Suppressor macrophage (primary cell): Measurements from ENCODE around the gene CC2D1A.
A peak's percentile ranks its signal among the peaks of the same experiment; 100 is the strongest.
"Not testable (repeated sequence)": the region's sequence is repeated elsewhere in the genome, so short reads cannot be mapped to it uniquely, and the experiment has no call there.

Experiments
- DNase-seq, 4 experiments: peaks; one replicate each; pipeline ENCODE4 v3.0.0-alpha.2; 2020 to 2022

Gene CC2D1A

GRCh38 chr19:13908674-13909073 is 2.7 kb downstream of the CC2D1A start:
- no peak for DNase-seq

- no peak for DNase-seq
Observed at GRCh38 chr19:13909430-13909829, 3.4 kb downstream of the CC2D1A start.

DNA sequence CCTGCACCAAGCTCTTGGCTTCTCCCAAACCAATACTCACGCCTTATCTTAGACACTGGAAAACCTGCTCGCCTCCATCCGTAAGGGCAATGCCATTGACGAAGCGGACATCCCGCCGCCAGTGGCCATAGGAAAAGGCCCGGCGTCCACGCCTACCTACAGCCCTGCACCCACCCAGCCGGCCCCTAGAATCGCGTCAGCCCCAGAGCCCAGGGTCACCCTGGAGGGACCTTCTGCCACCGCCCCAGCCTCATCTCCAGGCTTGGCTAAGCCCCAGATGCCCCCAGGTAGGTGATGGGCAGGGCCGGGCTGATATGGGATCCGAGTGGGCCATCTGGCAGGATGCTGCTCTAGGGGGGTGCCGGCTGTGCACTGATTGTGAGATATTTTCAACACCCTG is 7.4 kb downstream of the CC2D1A start:
- no peak for DNase-seq

GRCh38 chr19:13914777-13915176 is 8.8 kb downstream of the CC2D1A start:
- DNase-seq, result no peak

GRCh38 chr19:13917888-13918406 is 11.9 kb downstream of the CC2D1A start:
- DNase-seq, result no peak

DNA sequence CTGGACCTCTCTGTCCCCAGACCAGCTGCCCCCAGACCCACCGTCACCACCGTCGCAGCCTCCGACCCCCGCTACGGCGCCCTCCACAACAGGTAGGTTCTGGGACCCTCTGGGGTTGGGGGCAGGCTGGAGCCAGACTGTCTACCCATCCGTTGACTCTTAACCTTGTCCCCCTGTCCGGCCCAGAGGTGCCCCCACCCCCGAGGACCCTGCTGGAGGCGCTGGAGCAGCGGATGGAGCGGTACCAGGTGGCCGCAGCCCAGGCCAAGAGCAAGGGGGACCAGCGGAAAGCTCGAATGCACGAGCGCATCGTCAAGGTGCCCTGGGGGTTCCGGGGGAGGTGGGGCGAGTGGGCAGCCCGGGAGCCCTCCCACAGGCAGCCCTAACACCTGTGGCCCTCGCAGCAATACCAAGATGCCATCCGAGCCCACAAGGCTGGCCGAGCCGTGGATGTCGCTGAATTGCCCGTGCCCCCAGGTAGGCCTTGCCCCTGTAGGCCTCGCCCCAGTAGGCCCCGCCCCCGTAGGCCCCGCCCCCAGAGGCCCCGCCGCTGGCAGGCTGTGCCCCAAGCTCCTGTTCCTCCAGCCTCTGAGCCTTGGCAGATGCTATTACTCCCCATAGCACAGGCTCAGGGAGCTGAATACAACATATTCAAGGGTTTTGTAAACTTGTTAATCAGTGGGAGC is 12.9 kb downstream of the CC2D1A start:
- no peak for DNase-seq

DNA sequence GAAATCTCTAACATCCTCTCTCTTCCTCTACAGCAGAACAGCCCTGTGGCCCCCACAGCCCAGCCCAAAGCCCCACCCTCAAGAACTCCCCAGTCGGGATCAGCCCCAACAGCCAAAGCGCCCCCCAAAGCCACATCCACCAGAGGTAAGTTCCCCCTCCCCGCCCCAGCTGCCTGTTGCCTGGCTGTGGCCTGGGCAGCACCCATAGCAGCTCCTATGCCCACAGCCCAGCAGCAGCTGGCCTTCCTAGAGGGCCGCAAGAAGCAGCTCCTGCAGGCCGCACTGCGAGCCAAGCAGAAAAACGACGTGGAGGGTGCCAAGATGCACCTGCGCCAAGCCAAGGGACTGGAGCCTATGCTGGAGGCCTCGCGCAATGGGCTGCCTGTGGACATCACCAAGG is 14.5 kb downstream of the CC2D1A start:
- no peak for DNase-seq

DNA sequence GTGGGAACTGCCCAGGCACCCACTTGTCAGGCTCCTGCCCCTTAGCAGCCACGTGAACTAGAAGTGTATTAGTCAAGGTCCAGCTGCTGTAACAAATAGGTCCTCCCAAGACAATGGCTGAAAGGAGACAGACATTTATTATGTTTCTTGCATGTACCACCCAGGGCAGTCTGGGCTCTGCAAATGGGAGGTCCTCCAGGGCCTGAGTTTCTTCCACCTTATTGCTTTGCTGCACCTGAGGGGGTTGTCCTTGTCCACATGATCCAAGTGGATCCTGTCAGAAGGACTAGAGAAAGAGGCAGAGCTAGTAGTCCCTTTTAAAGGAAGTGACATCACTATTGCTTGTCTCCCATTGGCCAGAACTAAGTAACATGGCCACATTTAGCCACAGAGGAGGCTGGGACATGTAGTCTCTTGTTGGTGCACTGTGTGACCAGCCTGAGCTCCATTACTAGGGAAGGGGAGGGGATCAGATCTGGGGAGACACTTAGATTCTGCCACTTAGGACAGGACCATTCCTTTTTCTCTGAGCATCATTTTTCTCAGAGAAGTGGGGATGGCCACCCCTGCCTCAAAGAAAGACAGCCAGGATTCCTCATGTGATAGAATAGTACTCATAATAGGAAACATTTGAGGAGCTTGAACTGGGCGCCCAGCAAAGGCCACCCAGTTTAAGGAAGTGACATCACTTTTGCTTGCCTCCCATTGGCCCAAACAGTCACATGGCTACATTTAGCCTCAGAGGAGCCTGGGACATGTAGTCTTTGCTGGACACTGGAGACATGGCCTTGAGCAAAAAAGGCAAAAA is 15.1 kb downstream of the CC2D1A start:
- peak; percentile 16 to 50 (median 42) for DNase-seq

DNA sequence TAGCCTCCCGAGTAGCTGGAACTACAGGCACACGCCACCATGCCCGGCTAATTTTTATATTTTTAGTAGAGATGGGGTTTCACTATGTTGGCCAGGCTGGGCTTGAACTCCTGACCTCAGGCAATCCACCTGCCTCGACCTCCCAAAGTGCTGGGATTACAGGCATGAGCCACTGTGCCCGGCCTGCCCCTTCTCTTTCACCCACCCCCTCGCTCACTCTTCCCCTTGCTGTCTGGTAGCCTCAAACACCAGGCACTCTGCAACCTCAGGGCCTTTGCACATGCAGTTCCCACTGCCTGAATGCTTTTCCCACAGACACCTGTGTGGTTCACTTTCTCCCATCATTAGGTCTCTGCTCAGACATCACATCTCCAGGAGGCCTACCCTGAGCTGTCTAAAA is 16.1 kb downstream of the CC2D1A start:
- not testable (repeated sequence) for DNase-seq

- DNase-seq, result no peak
Observed at GRCh38 chr19:13923194-13923987, 17.4 kb downstream of the CC2D1A start.

GRCh38 chr19:13926010-13926409 is 20.0 kb downstream of the CC2D1A start:
- no peak for DNase-seq

- peak in 1 of 4 experiments; percentile 18 for DNase-seq
Observed at GRCh38 chr19:13926715-13927114, 20.7 kb downstream of the CC2D1A start.

GRCh38 chr19:13929340-13929739 is 23.3 kb downstream of the CC2D1A start:
- DNase-seq, result no peak

DNA sequence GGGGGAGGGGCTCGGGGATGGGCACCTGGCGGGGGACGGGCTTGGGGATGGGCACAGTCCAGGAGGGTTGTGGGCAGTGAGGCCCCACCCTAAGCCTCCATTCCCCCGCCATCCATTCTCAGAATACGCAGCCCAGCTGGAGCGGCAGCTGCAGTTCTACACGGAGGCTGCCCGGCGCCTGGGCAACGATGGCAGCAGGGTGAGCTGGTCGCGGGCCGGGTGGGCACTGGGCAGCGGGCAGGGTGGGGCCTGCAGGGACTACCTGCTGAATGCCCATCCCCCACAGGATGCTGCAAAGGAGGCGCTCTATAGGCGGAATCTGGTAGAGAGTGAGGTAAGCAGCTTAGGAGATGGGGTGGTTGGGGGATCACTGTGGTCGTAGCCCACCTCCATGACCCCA is 24.0 kb downstream of the CC2D1A start:
- no peak for DNase-seq

- DNase-seq, result no peak
Observed at GRCh38 chr19:13930402-13930801, 24.4 kb downstream of the CC2D1A start.

GRCh38 chr19:13931391-13932148 is 25.6 kb downstream of the CC2D1A start:
- DNase-seq, result no peak

- no peak for DNase-seq
Observed at GRCh38 chr19:13932149-13932637, 26.2 kb downstream of the CC2D1A start.

DNA sequence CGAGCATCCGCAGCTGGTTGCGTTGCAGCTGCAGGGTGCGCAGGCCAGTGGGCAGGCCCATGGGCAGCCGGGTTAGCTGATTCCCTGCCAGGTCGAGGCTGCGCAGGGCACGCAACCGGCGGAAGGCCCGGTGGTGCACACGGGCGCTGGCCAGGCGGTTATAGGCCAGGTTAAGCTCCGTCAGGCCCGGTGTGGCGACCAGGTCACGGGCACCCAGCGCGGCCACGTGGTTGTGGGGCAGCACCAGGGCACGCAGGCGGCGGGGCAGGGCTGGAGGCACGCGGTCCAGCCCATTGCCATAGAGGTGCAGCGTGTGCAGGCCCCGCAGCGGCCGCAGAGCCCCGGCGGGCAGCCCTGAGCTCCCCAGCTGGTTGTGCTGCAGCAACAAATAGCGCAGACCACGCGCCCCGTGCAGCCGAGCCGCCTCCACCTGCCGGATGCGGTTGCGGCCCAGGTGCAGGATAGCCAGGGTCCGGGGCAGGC is 27.0 kb downstream of the CC2D1A start:
- DNase-seq, result no peak

DNA sequence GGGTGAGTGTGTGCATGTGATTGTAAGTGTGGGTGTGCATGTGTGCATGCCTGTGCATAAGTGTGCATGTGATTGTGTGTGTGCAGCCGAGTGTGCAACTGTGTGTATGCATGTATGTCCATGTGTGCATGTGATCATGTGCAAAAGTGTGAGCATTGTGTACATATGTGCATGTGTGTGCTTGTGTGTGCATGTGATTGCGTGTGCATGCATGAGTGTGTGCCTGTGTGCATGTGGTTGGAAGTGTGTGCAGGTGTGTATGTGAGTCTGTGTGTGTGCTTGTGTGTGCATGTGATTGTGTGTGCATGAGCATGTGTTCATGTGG is 28.7 kb downstream of the CC2D1A start:
- no peak for DNase-seq

DNA sequence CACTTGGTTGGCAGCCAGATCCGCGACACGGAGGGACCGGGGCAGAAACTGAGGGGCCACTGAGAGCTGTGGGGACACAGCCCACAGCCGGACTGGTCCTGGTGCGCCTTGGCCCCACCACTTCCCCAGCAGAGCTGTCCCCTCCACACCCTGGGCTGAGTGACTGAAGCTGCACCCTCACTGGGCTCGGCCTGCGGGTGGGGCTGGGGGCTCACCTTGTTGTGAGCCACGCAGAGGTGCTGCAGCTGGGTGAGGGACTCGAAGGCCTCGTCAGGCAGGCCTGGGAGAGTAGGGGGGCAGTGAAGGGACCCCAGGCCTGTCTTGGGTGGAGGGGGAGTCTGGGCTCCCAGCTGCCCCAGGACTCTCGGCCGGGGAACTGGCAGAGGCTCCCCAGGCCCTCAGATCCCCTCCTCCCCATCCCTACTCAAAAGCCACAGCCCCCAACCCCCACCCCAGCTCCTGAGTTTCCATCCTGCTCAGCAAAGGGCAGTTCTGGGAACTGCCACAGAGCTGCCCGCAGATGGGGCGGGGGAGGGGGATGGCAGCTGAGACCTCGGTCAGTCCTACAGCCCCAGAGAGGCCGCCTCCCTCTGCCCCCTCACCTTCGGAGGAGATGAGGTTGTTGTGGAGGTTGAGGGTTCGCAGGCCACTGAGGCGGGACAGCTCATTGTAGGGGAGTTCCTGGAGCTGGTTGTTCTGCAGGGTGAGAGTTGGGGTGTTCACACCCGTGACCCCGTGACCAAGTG is 29.9 kb downstream of the CC2D1A start:
- no peak for DNase-seq
